Mesenchymal stem cell (in vitro differentiated cells and primary cell): Measurements from ENCODE around the gene NDE1.

Experiments
- DNase-seq: peaks from one replicate; pipeline ENCODE4 v3.0.0-alpha.2; 2013
- H2AFZ ChIP-seq: one replicate; pipeline ENCODE4 v1.6.1; 2013; ENCODE audit warnings: low read depth, mild to moderate bottlenecking, control low read depth, inconsistent platforms, low read length, moderate library complexity
- H2AK5ac ChIP-seq: 2 replicates; pipeline ENCODE4 v1.6.1; 2013; ENCODE audit warnings: low read length, moderate library complexity, mild to moderate bottlenecking, inconsistent platforms; ENCODE audit not compliant: severe bottlenecking
- H2BK120ac ChIP-seq: one replicate; pipeline ENCODE4 v1.6.1; 2013; ENCODE audit warnings: low read depth, mild to moderate bottlenecking, inconsistent platforms, low read length, moderate library complexity
- H2BK12ac ChIP-seq, 2 experiments: one replicate each; pipeline ENCODE4 v1.6.1; 2013; ENCODE audit warnings: inconsistent platforms in 2 of 2, low read length in 2 of 2, mild to moderate bottlenecking in 2 of 2, moderate library complexity in 2 of 2, control low read depth in 1 of 2
- H2BK15ac ChIP-seq: one replicate; pipeline ENCODE4 v1.6.1; 2013; ENCODE audit warnings: mild to moderate bottlenecking, low read depth, inconsistent platforms; ENCODE audit not compliant: poor library complexity, severe bottlenecking
- H2BK5ac ChIP-seq: 2 replicates; pipeline ENCODE4 v1.6.1; 2013; ENCODE audit warnings: low read depth, mild to moderate bottlenecking, low read length, control low read depth, inconsistent platforms; ENCODE audit not compliant: poor library complexity, severe bottlenecking
- H3K14ac ChIP-seq, 2 experiments: one replicate each; pipeline ENCODE4 v1.6.1; 2013; ENCODE audit warnings: inconsistent platforms in 2 of 2, low read length in 2 of 2, control low read depth in 1 of 2, mild to moderate bottlenecking in 1 of 2, moderate library complexity in 1 of 2
- H3K18ac ChIP-seq, 2 experiments: one replicate each; pipeline ENCODE4 v1.6.1; 2013; ENCODE audit warnings: inconsistent platforms in 2 of 2, low read length in 2 of 2, control low read depth in 1 of 2, low read depth in 1 of 2, mild to moderate bottlenecking in 1 of 2
- H3K23ac ChIP-seq, 2 experiments: one replicate each; pipeline ENCODE4 v1.6.1; 2013; ENCODE audit warnings: inconsistent platforms in 2 of 2, low read length in 2 of 2, mild to moderate bottlenecking in 2 of 2, moderate library complexity in 2 of 2, control low read depth in 1 of 2
- H3K27ac ChIP-seq: 2 replicates; pipeline ENCODE4 v1.5.1; 2013; ENCODE audit warnings: mild to moderate bottlenecking, moderate library complexity, low read length, control low read depth, inconsistent platforms; ENCODE audit not compliant: poor library complexity, severe bottlenecking
- H3K27me3 ChIP-seq, 2 experiments: 2 replicates each; pipeline versions ENCODE4 v1.6.1 to v1.7.0; 2013; ENCODE audit warnings: low read length in 2 of 2, mild to moderate bottlenecking in 2 of 2, moderate library complexity in 2 of 2, control low read depth in 1 of 2, inconsistent platforms in 1 of 2; ENCODE audit not compliant: control insufficient read depth in 1 of 2, insufficient read depth in 1 of 2
- H3K36me3 ChIP-seq, 2 experiments: 2 replicates each; pipeline versions ENCODE4 v1.6.1 to v1.7.0; 2013; ENCODE audit warnings: low read length in 2 of 2, control low read depth in 1 of 2, inconsistent platforms in 1 of 2, low read depth in 1 of 2, mild to moderate bottlenecking in 1 of 2; ENCODE audit not compliant: insufficient read depth in 2 of 2, control insufficient read depth in 1 of 2
- H3K4ac ChIP-seq, 2 experiments: one replicate each; pipeline ENCODE4 v1.6.1; 2013; ENCODE audit warnings: inconsistent platforms in 2 of 2, low read length in 2 of 2, mild to moderate bottlenecking in 2 of 2, moderate library complexity in 2 of 2, control low read depth in 1 of 2, low read depth in 1 of 2
- H3K4me1 ChIP-seq: 2 replicates; pipeline ENCODE4 v1.6.1; 2013; ENCODE audit warnings: low read depth, low read length, control low read depth; ENCODE audit not compliant: control insufficient read depth, insufficient read depth
- H3K4me2 ChIP-seq: 2 replicates; pipeline ENCODE4 v1.6.1; 2013; ENCODE audit warnings: low read length, mild to moderate bottlenecking, inconsistent platforms; ENCODE audit not compliant: poor library complexity, severe bottlenecking
- H3K4me3 ChIP-seq, 2 experiments: 2 replicates each; pipeline versions ENCODE4 v1.5.1 to v1.7.0; 2013; ENCODE audit warnings: low read length in 2 of 2, mild to moderate bottlenecking in 2 of 2, control low read depth in 1 of 2, low read depth in 1 of 2; ENCODE audit not compliant: insufficient read depth in 1 of 2
- H3K79me1 ChIP-seq: replicated peaks from 2 replicates; pipeline ENCODE4 v1.6.1; 2013; ENCODE audit warnings: mild to moderate bottlenecking, control low read depth, low read length, inconsistent platforms; ENCODE audit not compliant: poor library complexity, severe bottlenecking
- H3K9ac ChIP-seq: 2 replicates; pipeline ENCODE4 v1.7.0; 2013; ENCODE audit warnings: mild to moderate bottlenecking, low read length, moderate library complexity
- H3K9me3 ChIP-seq: 2 replicates; pipeline ENCODE4 v1.7.0; 2013; ENCODE audit warnings: mild to moderate bottlenecking, low read length; ENCODE audit not compliant: control insufficient read depth
- H4K8ac ChIP-seq: one replicate; pipeline ENCODE4 v1.6.1; 2013; ENCODE audit warnings: inconsistent platforms, mild to moderate bottlenecking, low read length, moderate library complexity
- H4K91ac ChIP-seq: one replicate; pipeline ENCODE4 v1.6.1; 2013; ENCODE audit warnings: mild to moderate bottlenecking, low read length, inconsistent platforms
- WGBS: methylation state at CpG from one replicate; pipeline ENCODE4 v1.1.7; 2013; ENCODE audit warnings: mixed read lengths; 5-methylcytosine and 5-hydroxymethylcytosine counted together

Gene NDE1

GRCh38 chr16:15674571-15674970 lies 24.5 kb downstream of the NDE1 start:
- Histone ChIP-seq H3K79me1 (peaks cover 44% of the 10 kb centered on the region), H3K23ac (no peak overlapping the region), H3K27me3 (no peaks in the 10 kb centered on the region), H3K4me3 (no peak overlapping the region), H2BK120ac (no peak overlapping the region), H2BK12ac (no peak overlapping the region), H2AFZ (no peak overlapping the region), H4K8ac (no peak overlapping the region), H3K4ac (no peak overlapping the region), H2AK5ac (no peak overlapping the region), H3K4me1 (peaks cover 7% of the 10 kb centered on the region), H3K4me2 (no peak overlapping the region), H3K36me3 (peaks cover 35 to 42% of the 10 kb centered on the region in 2 experiments), H3K9me3 (no peaks in the 10 kb centered on the region), H2BK5ac (no peak overlapping the region), H3K9ac (no peak overlapping the region), H3K27ac (no peak overlapping the region), H3K18ac (no peak overlapping the region), H4K91ac (no peak overlapping the region), H2BK15ac (no peak overlapping the region), H3K14ac (no peak overlapping the region)
- 98% methylated on average over 7 of the region's 7 CpGs for WGBS
- DNase-seq = no peak

GRCh38 chr16:15676506-15676905 lies 26.5 kb downstream of the NDE1 start:
- no peak overlapping the region for H2BK15ac ChIP-seq
- no peak overlapping the region for H3K9ac ChIP-seq
- H3K27ac ChIP-seq = no peak overlapping the region
- no peak overlapping the region for H2AFZ ChIP-seq
- DNase-seq = no peak
- H3K4me3 ChIP-seq = no peak overlapping the region
- no peak overlapping the region for H3K4me2 ChIP-seq
- peak overlapping the region in 1 of 2 experiments; percentile 12 for H2BK12ac ChIP-seq
- no peak overlapping the region for H4K8ac ChIP-seq
- no peak overlapping the region for H3K18ac ChIP-seq
- no peaks in the 10 kb centered on the region for H3K27me3 ChIP-seq
- no peak overlapping the region for H3K23ac ChIP-seq
- peak overlapping the region; percentile 64 for H4K91ac ChIP-seq
- no peak overlapping the region for H3K4ac ChIP-seq
- H3K9me3 ChIP-seq = no peaks in the 10 kb centered on the region
- H3K4me1 ChIP-seq = peaks cover 10% of the 10 kb centered on the region
- H3K79me1 ChIP-seq = peaks cover 37% of the 10 kb centered on the region
- H2AK5ac ChIP-seq = no peak overlapping the region
- WGBS = 92% methylated on average over 10 of the region's 10 CpGs
- H3K14ac ChIP-seq = no peak overlapping the region
- H2BK5ac ChIP-seq = no peak overlapping the region
- no peak overlapping the region for H2BK120ac ChIP-seq
- H3K36me3 ChIP-seq = peaks cover 30 to 31% of the 10 kb centered on the region in 2 experiments

GRCh38 chr16:15677447-15677846 lies 27.4 kb downstream of the NDE1 start:
- H2BK15ac ChIP-seq = no peak overlapping the region
- DNase-seq = no peak
- H2AFZ ChIP-seq = no peak overlapping the region
- H4K8ac ChIP-seq = no peak overlapping the region
- H3K4ac ChIP-seq = no peak overlapping the region
- H3K14ac ChIP-seq = no peak overlapping the region
- 99% methylated on average over 5 of the region's 5 CpGs for WGBS
- H4K91ac ChIP-seq = no peak overlapping the region
- no peak overlapping the region for H2AK5ac ChIP-seq
- no peak overlapping the region for H3K4me3 ChIP-seq
- no peaks in the 10 kb centered on the region for H3K27me3 ChIP-seq
- H3K18ac ChIP-seq = no peak overlapping the region
- H3K23ac ChIP-seq = no peak overlapping the region
- H2BK120ac ChIP-seq = no peak overlapping the region
- H3K36me3 ChIP-seq = peaks cover 30 to 31% of the 10 kb centered on the region in 2 experiments
- H3K79me1 ChIP-seq = peaks cover 37% of the 10 kb centered on the region
- no peak overlapping the region for H3K27ac ChIP-seq
- no peak overlapping the region for H3K9ac ChIP-seq
- H3K4me2 ChIP-seq = no peak overlapping the region
- H2BK5ac ChIP-seq = no peak overlapping the region
- no peak overlapping the region for H2BK12ac ChIP-seq
- peaks cover 12% of the 10 kb centered on the region for H3K4me1 ChIP-seq
- no peaks in the 10 kb centered on the region for H3K9me3 ChIP-seq

- H2AFZ ChIP-seq = no peak overlapping the region
- H3K18ac ChIP-seq = no peak overlapping the region
- no peak overlapping the region for H2BK12ac ChIP-seq
- H3K9me3 ChIP-seq = no peaks in the 10 kb centered on the region
- no peaks in the 10 kb centered on the region for H3K27me3 ChIP-seq
- H3K14ac ChIP-seq = no peak overlapping the region
- H4K91ac ChIP-seq = no peak overlapping the region
- H3K4me3 ChIP-seq = no peak overlapping the region
- no peak overlapping the region for H2BK5ac ChIP-seq
- peaks cover 37 to 53% of the 10 kb centered on the region in 2 experiments for H3K36me3 ChIP-seq
- H2AK5ac ChIP-seq = no peak overlapping the region
- peaks cover 6% of the 10 kb centered on the region for H3K4me1 ChIP-seq
- H4K8ac ChIP-seq = no peak overlapping the region
- DNase-seq = peak; percentile 94
- no peak overlapping the region for H3K4ac ChIP-seq
- H3K27ac ChIP-seq = peak overlapping the region; percentile 23
- peaks cover 28% of the 10 kb centered on the region for H3K79me1 ChIP-seq
- WGBS = 10% methylated on average over 2 of the region's 7 CpGs
- peak overlapping the region; percentile 76 for H3K9ac ChIP-seq
- no peak overlapping the region for H2BK15ac ChIP-seq
- H2BK120ac ChIP-seq = no peak overlapping the region
- H3K4me2 ChIP-seq = no peak overlapping the region
- no peak overlapping the region for H3K23ac ChIP-seq
Observed at GRCh38 chr16:15682105-15682570, 32.1 kb downstream of the NDE1 start.
